K562 (cell line): ENCODE data around the gene P2RX2. TPM values are rescaled to one million over a fixed set of nuclear protein-coding genes. Genes with fewer than 3 reads are reported as not detected.

Source experiments
- ATAC-seq: fragments of 200-7000 bp; cut with Tn5 transposase; 3 replicates; pipeline ENCODE4 v1.9.1; 2020; ENCODE audit warnings: moderate library complexity
- BruUV-seq: library from RNA; stranded (reverse); fragments of 400-500 nt; replicated peaks from 2 replicates; lab custom pipeline; 2021; lab: Mats Ljungman, UMichigan
- CTCF ChIA-PET: fragments of 300-600 bp; formaldehyde crosslinking; extraction: SDS; loops from one replicate; lab custom pipeline; 2021; ENCODE audit warnings: low intra/inter-chr PET ratio; lab: Yijun Ruan, JAX
- POLR2A ChIA-PET: fragments of 300-600, 350-650 bp; sonication (Branson Sonifier 250); formaldehyde crosslinking; extraction: SDS; loops from one replicate; lab custom pipeline; 2021; ENCODE audit warnings: antibody characterized with exemption, inconsistent platforms; lab: Yijun Ruan, JAX
- DNase-seq, 4 experiments: peaks; one replicate each; pipeline versions ENCODE4 v3.0.0 to v3.0.0-alpha.2; 2011 to 2018; ENCODE audit warnings: low spot score in 3 of 4, mixed read lengths in 3 of 4; ENCODE audit errors: extremely low read depth in 1 of 4
- FAIRE-seq: peaks from 2 replicates; lab custom pipeline; 2011; peaks lifted over from hg19 to GRCh38; lab: Jason Lieb, UNC
- H2AFZ ChIP-seq: 2 replicates; pipeline ENCODE4 v1.6.0; 2011; ENCODE audit warnings: low read depth, low read length, control low read depth, inconsistent platforms
- H3K27ac ChIP-seq: fragments of 200-600 bp; 3 replicates; pipeline ENCODE4 v1.8.0; 2011; ENCODE audit warnings: low read depth, mild to moderate bottlenecking, control low read depth, inconsistent platforms, low read length, moderate library complexity, mixed read lengths; ENCODE audit errors: extremely low read depth
- H3K27me3 ChIP-seq, 2 experiments: fragments of 300-600 bp in 1 of 2; 2 replicates in 1 of 2; 3 replicates in 1 of 2; pipeline versions ENCODE4 v1.6.0 to v1.8.0; 2011; ENCODE audit warnings: inconsistent platforms in 2 of 2, low read length in 2 of 2, mild to moderate bottlenecking in 1 of 2, mixed read lengths in 1 of 2, moderate library complexity in 1 of 2; ENCODE audit not compliant: control insufficient read depth in 2 of 2, insufficient read depth in 2 of 2
- H3K36me3 ChIP-seq: fragments of 300-600 bp; 3 replicates; pipeline ENCODE4 v1.8.0; 2011; ENCODE audit warnings: mild to moderate bottlenecking, low read length, inconsistent platforms; ENCODE audit not compliant: control insufficient read depth, insufficient read depth
- H3K4me1 ChIP-seq, 2 experiments: fragments of 200-600 bp in 1 of 2; replicated peaks in 1 of 2; 2 replicates in 1 of 2; 3 replicates in 1 of 2; pipeline versions ENCODE4 v1.5.1 to v1.8.0; 2011; ENCODE audit warnings: inconsistent platforms in 2 of 2, low read length in 2 of 2, mild to moderate bottlenecking in 1 of 2, mixed read lengths in 1 of 2, moderate library complexity in 1 of 2; ENCODE audit not compliant: control insufficient read depth in 2 of 2, insufficient read depth in 2 of 2
- H3K4me2 ChIP-seq: 2 replicates; pipeline ENCODE4 v1.6.1; 2011; ENCODE audit warnings: low read length, control low read depth, inconsistent platforms, mixed read lengths; ENCODE audit not compliant: insufficient read depth
- H3K4me3 ChIP-seq: fragments of 200-600 bp; sonication (generic), shearing (Covaris generic); 2 replicates; pipeline ENCODE4 v1.5.1; 2016; ENCODE audit warnings: control low read depth, inconsistent platforms
- H3K79me2 ChIP-seq: fragments of 200-600 bp; 3 replicates; pipeline ENCODE4 v1.8.0; 2011; ENCODE audit warnings: low read length, inconsistent platforms; ENCODE audit not compliant: control insufficient read depth, insufficient read depth
- H3K9ac ChIP-seq, 2 experiments: 2 replicates each; pipeline versions ENCODE4 v1.6.0 to v1.6.1; 2011; ENCODE audit warnings: low read depth in 2 of 2, low read length in 2 of 2, control low read depth in 1 of 2, inconsistent platforms in 1 of 2, mild to moderate bottlenecking in 1 of 2, mixed read lengths in 1 of 2; ENCODE audit not compliant: insufficient read depth in 1 of 2
- H3K9me1 ChIP-seq: one replicate; pipeline ENCODE4 v1.6.0; 2011; ENCODE audit warnings: inconsistent platforms, mild to moderate bottlenecking, low read length, moderate library complexity; ENCODE audit not compliant: control insufficient read depth, insufficient read depth
- H3K9me3 ChIP-seq: replicated peaks from 2 replicates; pipeline ENCODE4 v1.5.1; 2011; ENCODE audit warnings: low read depth, low read length, inconsistent platforms; ENCODE audit not compliant: control insufficient read depth, insufficient read depth
- H4K20me1 ChIP-seq: replicated peaks from 2 replicates; pipeline ENCODE4 v1.6.1; 2011; ENCODE audit warnings: low read length, inconsistent platforms, mixed read lengths; ENCODE audit not compliant: control insufficient read depth, insufficient read depth
- BCL6 ChIP-seq: fragments of 250-450 bp; sonication (Bioruptor Pico); IDR thresholded peaks from 2 replicates; pipeline ENCODE4 v1.4.0; 2020
- CHD1 ChIP-seq: fragments of 200-600 bp; sonication (generic); IDR thresholded peaks from one replicate; pipeline ENCODE4 v1.6.1; 2012; ENCODE audit warnings: mild to moderate bottlenecking, moderate library complexity, low read length, inconsistent platforms
- CXXC5 ChIP-seq: fragments of 250-450 bp; sonication (Bioruptor Pico); IDR thresholded peaks from 2 replicates; pipeline ENCODE4 v1.8.0; 2022; ENCODE audit warnings: inconsistent platforms, mild to moderate bottlenecking, moderate library complexity
- HDAC1 ChIP-seq, 2 experiments: fragments of 450-650 bp; IDR thresholded peaks; 2 replicates each; pipeline ENCODE4 v1.6.1; 2016 to 2017; ENCODE audit warnings: inconsistent platforms in 1 of 2, mild to moderate bottlenecking in 1 of 2, moderate library complexity in 1 of 2
- MECOM ChIP-seq: fragments of 250-450 bp; sonication (Bioruptor Pico); IDR thresholded peaks from 2 replicates; pipeline ENCODE4 v1.8.0; 2022; ENCODE audit warnings: inconsistent platforms
- POLR2G ChIP-seq: fragments of 200-400 bp; formaldehyde crosslinking; IDR thresholded peaks from 2 replicates; pipeline ENCODE4 v1.6.1; 2017; ENCODE audit warnings: low read depth, mild to moderate bottlenecking, antibody characterized with exemption, low read length, moderate library complexity
- TCF3 ChIP-seq: sonication (generic); formaldehyde crosslinking; IDR thresholded peaks from 2 replicates; pipeline ENCODE4 v1.4.0; 2020; ENCODE audit warnings: mild to moderate bottlenecking, missing genetic modification reagents
- WGBS: fragments of 100-300 bp; shearing (Covaris generic); methylation state at CpG from one replicate; pipeline ENCODE4 v1.1.6; 2016; ENCODE audit warnings: low coverage, mixed read lengths; ENCODE audit not compliant: insufficient coverage; ENCODE audit errors: missing lambda C conversion rate; 5-methylcytosine and 5-hydroxymethylcytosine counted together
- in situ Hi-C: fragments of 300-500 bp; cut with MboI; formaldehyde crosslinking; loops from 4 replicates; pipeline ENCODE4 v1.15.0; 2018; ENCODE audit warnings: inconsistent platforms, mixed read lengths
- intact Hi-C: fragments of 100-400 bp; cut with micrococcal nuclease; formaldehyde crosslinking; loops from 2 replicates; pipeline ENCODE4 v1.14.2; 2022
- polyA plus RNA-seq, 8 experiments: library from polyadenylated mRNA; depleted of rRNA in 4 of 8; stranded (reverse) in 5 of 8; unstranded in 3 of 8; fragments of >200 nt; fragmentation: Nextera tagmentation in 2 of 8; fragmentation: Illumina TruSeq in 1 of 8; extraction: Ambion mirVana in 2 of 8; extraction: Trizol in 1 of 8; gene quantifications; 2 replicates each; pipeline versions ENCODE4 v1.2.1 to v1.2.3, GENCODE V29; 2011 to 2014; ENCODE audit warnings: inconsistent platforms in 1 of 8, missing spikeins in 1 of 8
- total RNA-seq, 7 experiments: library from RNA; depleted of rRNA in 6 of 7; stranded (reverse); fragments of >200 nt in 6 of 7; fragmentation: Illumina TruSeq in 2 of 7; extraction: Trizol in 2 of 7; gene quantifications; 2 replicates each; pipeline versions ENCODE4 v1.2.1 to v1.2.3, GENCODE V29; 2011 to 2021; ENCODE audit warnings: low replicate concordance in 1 of 7
- TF ChIP-seq, protein P1 (sequence below): sonication (generic); formaldehyde crosslinking; IDR thresholded peaks from 2 replicates; pipeline ENCODE4 v1.8.1; 2023; ENCODE audit warnings: mild to moderate bottlenecking, missing genetic modification reagents

P2RX2 gene
- total and polyA plus RNA-seq, 9 of the 15 experiments (the other 6 are each of a cell fraction or from before 2014, with no cell fraction given), result not detected

- no TSS peak for BruUV-seq
- CTCF ChIA-PET, result no interaction called here
- WGBS, result 95% methylated on average over 7 of the region's 26 CpGs
Observed at GRCh38 chr12:132570635-132571034, 47.9 kb upstream of the P2RX2 start.

DNA sequence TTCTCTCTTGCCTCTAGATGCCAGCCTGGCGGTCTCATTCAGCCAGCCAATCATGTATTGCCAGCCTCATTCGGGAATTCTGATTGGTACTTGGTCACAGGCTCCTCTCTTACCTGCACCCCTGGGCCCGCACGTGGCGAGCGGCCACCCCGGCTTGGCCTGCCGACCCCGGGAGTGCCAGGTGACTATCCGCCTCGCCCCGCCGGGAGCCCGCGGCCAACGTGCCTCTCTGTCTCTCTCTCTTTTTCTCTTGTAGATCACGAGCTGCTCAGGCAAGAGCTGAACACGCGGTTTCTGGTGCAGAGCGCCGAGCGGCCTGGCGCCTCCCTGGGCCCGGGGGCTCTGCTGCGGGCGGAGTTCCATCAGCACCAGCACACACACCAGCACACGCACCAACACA lies 47.5 kb upstream of the P2RX2 start:
- BruUV-seq, result no TSS peak
- no peak for FAIRE-seq
- TF ChIP-seq TCF3 (CRISPR knock-in tag) (no peak), BCL6 (CRISPR knock-in tag) (no peak), POLR2G (0 out of 2 replicates have a peak, but pooled peaks have one; percentile 11), CXXC5 (CRISPR knock-in tag) (no peak), HDAC1 (IDR thresholded peaks at IDR 0.05) (no peak), MECOM (CRISPR knock-in tag) (no peak)
- TF ChIP-seq, protein P1, sequence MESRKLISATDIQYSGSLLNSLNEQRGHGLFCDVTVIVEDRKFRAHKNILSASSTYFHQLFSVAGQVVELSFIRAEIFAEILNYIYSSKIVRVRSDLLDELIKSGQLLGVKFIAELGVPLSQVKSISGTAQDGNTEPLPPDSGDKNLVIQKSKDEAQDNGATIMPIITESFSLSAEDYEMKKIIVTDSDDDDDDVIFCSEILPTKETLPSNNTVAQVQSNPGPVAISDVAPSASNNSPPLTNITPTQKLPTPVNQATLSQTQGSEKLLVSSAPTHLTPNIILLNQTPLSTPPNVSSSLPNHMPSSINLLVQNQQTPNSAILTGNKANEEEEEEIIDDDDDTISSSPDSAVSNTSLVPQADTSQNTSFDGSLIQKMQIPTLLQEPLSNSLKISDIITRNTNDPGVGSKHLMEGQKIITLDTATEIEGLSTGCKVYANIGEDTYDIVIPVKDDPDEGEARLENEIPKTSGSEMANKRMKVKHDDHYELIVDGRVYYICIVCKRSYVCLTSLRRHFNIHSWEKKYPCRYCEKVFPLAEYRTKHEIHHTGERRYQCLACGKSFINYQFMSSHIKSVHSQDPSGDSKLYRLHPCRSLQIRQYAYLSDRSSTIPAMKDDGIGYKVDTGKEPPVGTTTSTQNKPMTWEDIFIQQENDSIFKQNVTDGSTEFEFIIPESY (CRISPR knock-in tag), result peak; percentile 42; the same call in 1 of the 2 replicates
- TF ChIP-seq, all 486 proteins: peak for 2
- Histone ChIP-seq H3K4me3 (no peak overlapping the region), H2AFZ (no peak overlapping the region), H3K27ac (no peak overlapping the region), H3K9me3 (no peaks in the 10 kb centered on the region), H3K4me1 (peaks cover 0 to 60% of the 10 kb centered on the region in 2 experiments; a peak in 2 of 5 replicates), H3K4me2 (no peak overlapping the region), H3K27me3 (no peaks in the 10 kb centered on the region), H3K79me2 (peaks cover 3% of the 10 kb centered on the region), H3K9ac (no peak overlapping the region), H4K20me1 (no peaks in the 10 kb centered on the region; the same call in 1 of the 2 replicates), H3K36me3 (peaks cover 89% of the 10 kb centered on the region; the same call in 2 of the 3 replicates), H3K9me1 (no peaks in the 10 kb centered on the region)
- POLR2A ChIA-PET, result no interaction called here
- intact Hi-C loops, result no loop called here
- no peak for DNase-seq
- CTCF ChIA-PET, result no interaction called here
- no peak for ATAC-seq
- WGBS, result 98% methylated on average over 13 of the region's 27 CpGs
- in situ Hi-C loops, result no loop called here

More at GRCh38 chr12:132570635-132571034, 47.9 kb upstream of the P2RX2 start:
- no peak for FAIRE-seq
- Histone ChIP-seq H3K9ac (no peak overlapping the region), H3K9me1 (no peaks in the 10 kb centered on the region), H4K20me1 (peaks cover 2% of the 10 kb centered on the region; the same call in 1 of the 2 replicates), H3K27me3 (no peaks in the 10 kb centered on the region), H3K27ac (no peak overlapping the region), H3K4me1 (peaks cover 0 to 58% of the 10 kb centered on the region in 2 experiments; a peak in 2 of 5 replicates)
- intact Hi-C loops, result no loop called here
- TF ChIP-seq POLR2G (peak; percentile 25; the same call in 1 of the 2 replicates), CHD1 (no peak)
- TF ChIP-seq, all 486 proteins: peak for 1
- Histone ChIP-seq H3K4me3 (no peak overlapping the region), H2AFZ (no peak overlapping the region), H3K4me2 (no peak overlapping the region), H3K36me3 (peaks cover 90% of the 10 kb centered on the region; the same call in 2 of the 3 replicates), H3K9me3 (no peaks in the 10 kb centered on the region), H3K79me2 (peaks cover 8% of the 10 kb centered on the region)
- POLR2A ChIA-PET, result no interaction called here
- DNase-seq (no peak), ATAC-seq (no peak)
- in situ Hi-C loops, result no loop called here
